IMR-90 (cell line): Measurements from ENCODE around the gene CERK. TPM values are rescaled to one million over a fixed set of nuclear protein-coding genes. Genes with fewer than 3 reads are reported as not detected.
A peak's percentile ranks its signal among the peaks of the same experiment; 100 is the strongest.

ENCODE experiments used
- ATAC-seq: fragments of 200-7000 bp; cut with Tn5 transposase; 2 replicates; pipeline ENCODE4 v1.9.1; 2020; ENCODE audit warnings: low read depth, mild to moderate bottlenecking, moderate library complexity
- BruUV-seq: library from RNA; stranded (reverse); fragments of 400-500 nt; replicated peaks from 2 replicates; lab custom pipeline; 2021; lab: Mats Ljungman, UMichigan
- CTCF ChIA-PET: fragments of 300-600 bp; formaldehyde crosslinking; extraction: SDS; loops from one replicate; lab custom pipeline; 2021; ENCODE audit warnings: antibody characterized with exemption; lab: Yijun Ruan, JAX
- POLR2A ChIA-PET: fragments of 300-600 bp; sonication (Branson Sonifier 250); formaldehyde crosslinking; loops from one replicate; lab custom pipeline; 2022; ENCODE audit warnings: antibody characterized with exemption; ENCODE audit not compliant: unreplicated experiment; lab: Charles Lee
- DNase-seq: peaks from one replicate; pipeline ENCODE4 v3.0.0; 2013
- H2AFZ ChIP-seq: replicated peaks from 2 replicates; pipeline ENCODE3; 2013; ENCODE audit warnings: low read length, mild to moderate bottlenecking; ENCODE audit not compliant: poor library complexity
- H2AK5ac ChIP-seq: 2 replicates; pipeline ENCODE4 v1.6.1; 2013; ENCODE audit warnings: low read depth, low read length, inconsistent platforms
- H2AK9ac ChIP-seq: replicated peaks from 2 replicates; pipeline ENCODE3; 2013; ENCODE audit warnings: mild to moderate bottlenecking, low read depth, low read length, moderate library complexity; ENCODE audit not compliant: poor library complexity
- H2BK120ac ChIP-seq: 2 replicates; pipeline ENCODE4 v1.6.1; 2013; ENCODE audit warnings: low read depth, low read length, inconsistent platforms
- H2BK15ac ChIP-seq: 3 replicates; pipeline ENCODE4 v1.6.1; 2013; ENCODE audit warnings: low read depth, low read length, inconsistent platforms
- H2BK20ac ChIP-seq: 2 replicates; pipeline ENCODE4 v1.6.1; 2013; ENCODE audit warnings: low read depth, mild to moderate bottlenecking, inconsistent platforms, low read length, moderate library complexity
- H2BK5ac ChIP-seq: 2 replicates; pipeline ENCODE4 v1.6.1; 2013; ENCODE audit warnings: mild to moderate bottlenecking, low read depth, low read length, inconsistent platforms; ENCODE audit not compliant: poor library complexity, severe bottlenecking
- H3K14ac ChIP-seq: replicated peaks from 2 replicates; pipeline ENCODE4 v1.6.1; 2013; ENCODE audit warnings: low read depth, low read length, inconsistent platforms
- H3K18ac ChIP-seq: 2 replicates; pipeline ENCODE4 v1.6.1; 2013; ENCODE audit warnings: low read depth, low read length, control low read depth
- H3K23ac ChIP-seq: 2 replicates; pipeline ENCODE4 v1.6.1; 2013; ENCODE audit warnings: low read depth, low read length, inconsistent platforms
- H3K27ac ChIP-seq: 2 replicates; pipeline ENCODE4 v1.5.1; 2013; ENCODE audit warnings: mild to moderate bottlenecking, control low read depth, low read length; ENCODE audit not compliant: insufficient read depth
- H3K27me3 ChIP-seq: 2 replicates; pipeline ENCODE4 v1.6.1; 2013; ENCODE audit warnings: low read length; ENCODE audit not compliant: control insufficient read depth, insufficient read depth
- H3K36me3 ChIP-seq: 2 replicates; pipeline ENCODE4 v1.6.1; 2013; ENCODE audit warnings: low read length, mixed read lengths; ENCODE audit not compliant: control insufficient read depth, insufficient read depth
- H3K4ac ChIP-seq: 2 replicates; pipeline ENCODE4 v1.6.1; 2013; ENCODE audit warnings: low read depth, low read length, inconsistent platforms
- H3K4me1 ChIP-seq: 2 replicates; pipeline ENCODE4 v1.6.1; 2013; ENCODE audit warnings: low read length, mixed read lengths; ENCODE audit not compliant: control insufficient read depth, insufficient read depth
- H3K4me2 ChIP-seq: 2 replicates; pipeline ENCODE4 v1.6.1; 2013; ENCODE audit warnings: low read depth, mild to moderate bottlenecking, control low read depth, low read length, moderate library complexity
- H3K4me3 ChIP-seq: 2 replicates; pipeline ENCODE4 v1.5.1; 2013; ENCODE audit warnings: low read depth, mild to moderate bottlenecking, control low read depth, low read length, moderate library complexity; ENCODE audit not compliant: insufficient read depth
- H3K56ac ChIP-seq: 2 replicates; pipeline ENCODE4 v1.6.1; 2013; ENCODE audit warnings: low read length, inconsistent platforms; ENCODE audit not compliant: insufficient read depth; ENCODE audit errors: extremely low read depth
- H3K79me1 ChIP-seq, 2 experiments: 2 replicates each; pipeline ENCODE4 v1.6.1; 2013; ENCODE audit warnings: low read length in 2 of 2, inconsistent platforms in 1 of 2, low read depth in 1 of 2
- H3K9ac ChIP-seq: 2 replicates; pipeline ENCODE4 v1.6.1; 2013; ENCODE audit warnings: low read depth, low read length, control low read depth
- H3K9me1 ChIP-seq: 2 replicates; pipeline ENCODE4 v1.6.1; 2013; ENCODE audit warnings: low read length, inconsistent platforms; ENCODE audit not compliant: insufficient read depth
- H3K9me3 ChIP-seq: 2 replicates; pipeline ENCODE4 v1.6.1; 2013; ENCODE audit warnings: low read length; ENCODE audit not compliant: control insufficient read depth, insufficient read depth
- H4K20me1 ChIP-seq: 2 replicates; pipeline ENCODE4 v1.6.1; 2013; ENCODE audit warnings: low read length, inconsistent platforms; ENCODE audit not compliant: insufficient read depth
- H4K5ac ChIP-seq: 2 replicates; pipeline ENCODE4 v1.6.1; 2013; ENCODE audit warnings: mild to moderate bottlenecking, low read depth, low read length, control low read depth
- H4K8ac ChIP-seq, 2 experiments: 2 replicates each; pipeline ENCODE4 v1.6.1; 2013; ENCODE audit warnings: low read depth in 2 of 2, low read length in 2 of 2, control low read depth in 1 of 2, inconsistent platforms in 1 of 2
- H4K91ac ChIP-seq: 2 replicates; pipeline ENCODE4 v1.6.1; 2013; ENCODE audit warnings: low read depth, low read length, inconsistent platforms; ENCODE audit not compliant: insufficient read depth
- BHLHE40 ChIP-seq: fragments of 150-350 bp; IDR thresholded peaks from 2 replicates; pipeline ENCODE4 v1.6.1; 2016; ENCODE audit warnings: mild to moderate bottlenecking, low read depth, low read length
- FOS ChIP-seq: fragments of 150-350 bp; IDR thresholded peaks from 2 replicates; pipeline ENCODE4 v1.6.1; 2016; ENCODE audit warnings: low read depth, low read length
- MXI1 ChIP-seq: IDR thresholded peaks from 2 replicates; pipeline ENCODE4 v1.6.1; 2012; ENCODE audit warnings: low read depth, mild to moderate bottlenecking, low read length, moderate library complexity, borderline replicate concordance
- RFX5 ChIP-seq: IDR thresholded peaks from 2 replicates; pipeline ENCODE4 v1.8.0; 2012; ENCODE audit warnings: low read depth, mild to moderate bottlenecking, low read length, moderate library complexity
- WGBS, 2 experiments: methylation state at CpG; one replicate each; pipeline versions ENCODE4 v1.1.5 to v1.1.7; 2013; ENCODE audit warnings: missing lambda C conversion rate in 2 of 2; ENCODE audit not compliant: insufficient read length in 1 of 2; ENCODE audit errors: extremely low coverage in 2 of 2; 5-methylcytosine and 5-hydroxymethylcytosine counted together
- dilution Hi-C: fragments of 300-500 bp; cut with HindIII; formaldehyde crosslinking; loops from one replicate; pipeline ENCODE4 v1.14.3; 2018; ENCODE audit warnings: low sequenced_read_pairs; ENCODE audit not compliant: unreplicated experiment
- in situ Hi-C: fragments of 300-500 bp; cut with MboI; formaldehyde crosslinking; loops from 3 replicates; pipeline ENCODE4 v1.14.3; 2019; ENCODE audit warnings: low sequenced_read_pairs, inconsistent platforms, mixed read lengths
- intact Hi-C: fragments of 100-400 bp; cut with micrococcal nuclease; formaldehyde crosslinking; loops from 2 replicates; pipeline ENCODE4 v1.10.0; 2022
- polyA plus RNA-seq, 3 experiments: library from polyadenylated mRNA; depleted of rRNA; stranded (reverse); fragments of >200 nt; gene quantifications; 2 replicates each; pipeline ENCODE4 v1.2.3, GENCODE V29; 2012; ENCODE audit warnings: low replicate concordance in 1 of 3
- total RNA-seq: library from RNA; depleted of rRNA; stranded (reverse); fragments of >200 nt; gene quantifications from 2 replicates; pipeline ENCODE4 v1.2.3, GENCODE V29; 2012

The CERK gene
- total and polyA plus RNA-seq, 2 of the 4 experiments (the other 2 are of a cell fraction) = 25.3 to 38.7 TPM

- TF ChIP-seq FOS = no peak
- no peak for TF ChIP-seq BHLHE40
Measured at GRCh38 chr22:46650078-46650810, 87.8 kb downstream of the CERK start (continued).

- no peak overlapping the region for H3K14ac ChIP-seq
- peak overlapping the region; percentile 40 for H4K5ac ChIP-seq
- 30% methylated on average over 12 of the region's 25 CpGs; no CpG with 5 or more reads in 1 of the 2 experiments for WGBS, 2 experiments
- H2AK5ac ChIP-seq = peak overlapping the region; percentile 43
- no peaks in the 10 kb centered on the region for H3K27me3 ChIP-seq
- H3K36me3 ChIP-seq = no peaks in the 10 kb centered on the region
- peak; percentile 71 for ATAC-seq
- peak overlapping the region; percentile 60 for H2AFZ ChIP-seq
- peak; percentile 71 for DNase-seq
- no peak overlapping the region for H2BK20ac ChIP-seq
- peak overlapping the region; percentile 78; the same call in 1 of the 2 replicates for H3K27ac ChIP-seq
- peaks cover 10% of the 10 kb centered on the region for H4K20me1 ChIP-seq
- peak overlapping the region; percentile 50 for H2BK5ac ChIP-seq
- H3K9ac ChIP-seq = no peak overlapping the region; the same call in 1 of the 2 replicates
- no peak overlapping the region for H2AK9ac ChIP-seq
- peaks cover 6% of the 10 kb centered on the region; the same call in 1 of the 2 replicates for H3K9me1 ChIP-seq
- no peak overlapping the region for H3K56ac ChIP-seq
- peaks cover 25% of the 10 kb centered on the region for H3K4me1 ChIP-seq
- intact Hi-C loops = no loop called here
- H3K23ac ChIP-seq = no peak overlapping the region
- no TSS peak for BruUV-seq
- no peak overlapping the region for H3K4me3 ChIP-seq
- 0 out of 2 replicates have a peak overlapping the region, but pooled peaks have one; percentile 29 for H3K4ac ChIP-seq
- H3K79me1 ChIP-seq = peaks cover 2 to 3% of the 10 kb centered on the region in 2 experiments; a peak in 1 of 4 replicates
- in situ Hi-C loops = no loop called here
- H3K18ac ChIP-seq = peak overlapping the region; percentile 68
- peak overlapping the region; percentile 57; the same call in 1 of the 2 replicates for H2BK120ac ChIP-seq
- TF ChIP-seq MXI1 (peak; percentile 64; the same call in 1 of the 2 replicates), BHLHE40 (peak; percentile 89), RFX5 (no peak)
- peak overlapping the region; percentile 76; the same call in 1 of the 2 replicates for H4K91ac ChIP-seq
- H3K9me3 ChIP-seq = no peaks in the 10 kb centered on the region
- H2BK15ac ChIP-seq = no peak overlapping the region
- POLR2A ChIA-PET = no interaction called here
- dilution Hi-C loops = no loop called here
- no peak overlapping the region; a peak in 1 of 4 replicates for H4K8ac ChIP-seq
- H3K4me2 ChIP-seq = peak overlapping the region; percentile 9; the same call in 1 of the 2 replicates
- CTCF ChIA-PET = no interaction called here
Measured at GRCh38 chr22:46649141-46650077, 88.6 kb downstream of the CERK start.
